NCI-H524 treated with DMSO at 0.1 percent for 48 hours (cell line): ENCODE measurements around the gene MTRF1L.
A peak's percentile ranks its signal among the peaks of the same experiment; 100 is the strongest.
"Not testable (repeated sequence)": the region's sequence is repeated elsewhere in the genome, so short reads cannot be mapped to it uniquely, and the experiment has no call there.

Experiments
- DNase-seq: peaks from one replicate; lab custom pipeline; 2025; lab: John Stamatoyannopoulos, UW

Gene MTRF1L

GRCh38 chr6:153001767-153002612, 519 bp downstream of the MTRF1L start:
- DNase-seq, result no peak

- DNase-seq, result not testable (repeated sequence)
Observed at GRCh38 chr6:153000790-153001189, 1.7 kb downstream of the MTRF1L start.

GRCh38 chr6:153000243-153000642, 2.3 kb downstream of the MTRF1L start:
- no peak for DNase-seq

- not testable (repeated sequence) for DNase-seq
Observed at GRCh38 chr6:152999538-152999937, 3.0 kb downstream of the MTRF1L start.

- DNase-seq, result no peak
Observed at GRCh38 chr6:152993847-152994246, 8.7 kb downstream of the MTRF1L start.

GRCh38 chr6:152993431-152993830, 9.1 kb downstream of the MTRF1L start:
- no peak for DNase-seq

- no peak for DNase-seq
Observed at GRCh38 chr6:152986978-152987377, 15.5 kb downstream of the MTRF1L start.

- not testable (repeated sequence) for DNase-seq
Observed at GRCh38 chr6:152985300-152985699, 17.2 kb downstream of the MTRF1L start.

GRCh38 chr6:152984513-152984872, 18.0 kb downstream of the MTRF1L start:
- no peak for DNase-seq

GRCh38 chr6:152983637-152984512, 18.6 kb downstream of the MTRF1L start:
- DNase-seq, result peak; percentile 92

GRCh38 chr6:152982904-152983636, 19.4 kb downstream of the MTRF1L start, which contains the start of gene FBXO5:
Gene FBXO5, minus strand, starts transcription at chr6:152983041. Its CDS starts 82 bp downstream, at chr6:152982959.
- peak; percentile 89 for DNase-seq

GRCh38 chr6:152981989-152982903, 20.3 kb downstream of the MTRF1L start:
- no peak for DNase-seq

GRCh38 chr6:152981219-152981618, 21.3 kb downstream of the MTRF1L start:
- DNase-seq, result no peak

GRCh38 chr6:152980656-152981055, 21.9 kb downstream of the MTRF1L start:
- DNase-seq, result no peak

GRCh38 chr6:152979116-152979515, 23.4 kb downstream of the MTRF1L start:
- no peak for DNase-seq

- no peak for DNase-seq
Observed at GRCh38 chr6:152978058-152978457, 24.5 kb downstream of the MTRF1L start.

GRCh38 chr6:152977556-152977955, 25.0 kb downstream of the MTRF1L start:
- DNase-seq, result no peak

GRCh38 chr6:152976749-152977148, 25.8 kb downstream of the MTRF1L start:
- no peak for DNase-seq

- DNase-seq, result no peak
Observed at GRCh38 chr6:152975204-152975915, 27.1 kb downstream of the MTRF1L start.

GRCh38 chr6:152973916-152974315, 28.6 kb downstream of the MTRF1L start:
- DNase-seq, result no peak
